Adrenal gland (tissue), 5 donors: Measurements from ENCODE around the gene GPR6.

Experiments used
- POLR2A ChIP-seq, 2 donors: fragments of 450-650 bp; IDR thresholded peaks; one replicate each; pipeline ENCODE4 v1.6.1; 2017; ENCODE audit warnings: antibody characterized with exemption in 2 of 2, mild to moderate bottlenecking in 2 of 2, moderate library complexity in 1 of 2
- TF ChIP-seq, protein P1 (sequence below), 6 experiments: fragments of 450-650 bp in 4 of 6; fragments of 200-600 bp in 2 of 6; sonication (generic) in 1 of 6; IDR thresholded peaks; 1 replicate in 5 of 6; 2 replicates in 1 of 6; pipeline versions ENCODE4 v1.5.1 to v1.8.0; 2016 to 2021; ENCODE audit warnings: antibody characterized with exemption in 6 of 6, mild to moderate bottlenecking in 2 of 6, moderate library complexity in 1 of 6
- donor health status: DM: no; HTN: no; CAD: no.

DNA sequence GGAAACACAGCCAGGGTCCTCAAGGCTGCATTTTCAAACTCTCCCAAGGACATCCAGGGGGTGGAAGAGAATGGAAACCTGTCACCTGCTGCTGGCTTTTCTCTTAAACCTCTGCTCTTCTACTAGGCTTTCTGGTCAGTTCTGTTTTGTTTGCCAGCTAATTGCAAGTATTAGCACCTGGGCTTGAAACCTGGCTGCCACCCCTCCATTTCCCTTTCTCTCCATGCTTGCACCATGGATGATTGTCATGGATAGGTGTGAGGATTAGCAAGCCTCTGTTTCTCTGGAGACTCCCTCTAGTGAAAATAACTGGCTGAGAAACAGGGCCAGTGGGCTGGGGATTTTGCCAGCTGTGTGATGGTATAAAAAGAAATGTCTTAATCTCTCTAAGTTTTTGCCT, 33.0 kb upstream of the GPR6 start:
- TF ChIP-seq, protein P1, sequence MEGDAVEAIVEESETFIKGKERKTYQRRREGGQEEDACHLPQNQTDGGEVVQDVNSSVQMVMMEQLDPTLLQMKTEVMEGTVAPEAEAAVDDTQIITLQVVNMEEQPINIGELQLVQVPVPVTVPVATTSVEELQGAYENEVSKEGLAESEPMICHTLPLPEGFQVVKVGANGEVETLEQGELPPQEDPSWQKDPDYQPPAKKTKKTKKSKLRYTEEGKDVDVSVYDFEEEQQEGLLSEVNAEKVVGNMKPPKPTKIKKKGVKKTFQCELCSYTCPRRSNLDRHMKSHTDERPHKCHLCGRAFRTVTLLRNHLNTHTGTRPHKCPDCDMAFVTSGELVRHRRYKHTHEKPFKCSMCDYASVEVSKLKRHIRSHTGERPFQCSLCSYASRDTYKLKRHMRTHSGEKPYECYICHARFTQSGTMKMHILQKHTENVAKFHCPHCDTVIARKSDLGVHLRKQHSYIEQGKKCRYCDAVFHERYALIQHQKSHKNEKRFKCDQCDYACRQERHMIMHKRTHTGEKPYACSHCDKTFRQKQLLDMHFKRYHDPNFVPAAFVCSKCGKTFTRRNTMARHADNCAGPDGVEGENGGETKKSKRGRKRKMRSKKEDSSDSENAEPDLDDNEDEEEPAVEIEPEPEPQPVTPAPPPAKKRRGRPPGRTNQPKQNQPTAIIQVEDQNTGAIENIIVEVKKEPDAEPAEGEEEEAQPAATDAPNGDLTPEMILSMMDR (IDR thresholded peaks at IDR 0.05) = no peak
- no peak for TF ChIP-seq POLR2A (IDR thresholded peaks at IDR 0.05)
